ENCODE results near the gene NOG. TPM values are rescaled to one million over a fixed set of nuclear protein-coding genes. Genes with fewer than 3 reads are reported as not detected.

Gene NOG
- total RNA-seq, 2 experiments from 2014 or later, result 23.5 to 25.8 TPM

GRCh38 chr17:56602292-56603130 is 9.0 kb downstream of the NOG start:
- POLR2A ChIA-PET, result interaction anchor here (0.9 to 1.4 kb wide), 2 partner anchors 9 to 38 kb away, joined by 3 to 6 read pairs; partner anchors contain the start of gene NOG
- ATAC-seq (peak; percentile 35), DNase-seq (peak; percentile 27)
- H3K27ac Mint-ChIP-seq, result peak overlapping the region; percentile 85
- peaks cover 68% of the 10 kb centered on the region for H3K4me1 Mint-ChIP-seq (ENCODE audit: low read depth)
- CTCF ChIA-PET, result interaction anchor here (0.7 to 3.4 kb wide), 9 partner anchors 9 to 217 kb away, joined by 3 to 17 read pairs (median 3); partner anchors contain the start of gene NOG
- H3K36me3 Mint-ChIP-seq (ENCODE audit: low read depth), result no peaks in the 10 kb centered on the region
- no peaks in the 10 kb centered on the region for H3K9me3 Mint-ChIP-seq
- H3K27me3 Mint-ChIP-seq, result peaks cover 3% of the 10 kb centered on the region
- intact Hi-C loops (cut with micrococcal nuclease), result no loop called here
- no peak for TF ChIP-seq CTCF (IDR thresholded peaks at IDR 0.05)
- peak overlapping the region; percentile 24 for H3K4me3 Mint-ChIP-seq

- Mint-ChIP-seq H3K4me3 (no peak overlapping the region), H3K27me3 (no peaks in the 10 kb centered on the region), H3K36me3 (ENCODE audit: low read depth) (no peaks in the 10 kb centered on the region), H3K9me3 (no peaks in the 10 kb centered on the region), H3K4me1 (ENCODE audit: low read depth) (peaks cover 57% of the 10 kb centered on the region), H3K27ac (peak overlapping the region; percentile 39)
- DNase-seq, result no peak
- ChIA-PET POLR2A (no interaction called here), CTCF (interaction anchor here (1.0 to 3.4 kb wide), 6 partner anchors 10 to 216 kb away, joined by 3 to 17 read pairs (median 6); partner anchors contain the start of gene NOG)
- no peak for TF ChIP-seq CTCF (IDR thresholded peaks at IDR 0.05)
- intact Hi-C loops (cut with micrococcal nuclease), result no loop called here
- ATAC-seq, result no peak
Observed at GRCh38 chr17:56603486-56604238, 10.2 kb downstream of the NOG start.

DNA sequence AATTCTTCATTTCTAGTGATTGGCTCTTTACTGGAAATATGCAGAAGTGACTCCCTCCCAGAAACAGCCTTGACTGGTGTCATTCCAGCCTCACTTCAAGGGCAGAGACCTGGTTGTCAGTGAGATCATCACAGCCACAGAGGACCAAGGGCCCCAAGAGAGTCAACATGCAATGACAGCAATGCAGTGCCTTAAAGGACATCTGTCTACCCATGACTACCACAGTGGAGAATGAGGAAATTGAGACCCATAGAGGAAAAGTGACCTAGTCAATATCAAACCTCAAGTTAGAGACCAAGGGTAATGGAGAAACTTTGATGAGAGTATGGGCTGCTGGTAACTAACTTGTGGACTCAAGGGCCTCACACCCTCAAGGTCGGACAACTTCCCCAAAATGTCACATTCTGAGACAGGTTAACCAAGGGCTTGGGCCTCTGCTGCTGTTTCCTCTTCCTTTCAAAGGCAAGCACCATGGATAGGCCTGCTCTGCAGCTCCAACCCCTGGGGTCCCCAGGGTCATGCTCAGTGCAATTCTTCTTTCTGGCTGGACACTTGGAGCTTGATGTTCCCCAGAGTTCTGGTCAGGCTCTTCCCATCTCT is 11.3 kb downstream of the NOG start:
- CTCF ChIA-PET, result interaction anchor here (1.4 kb wide), 1 partner anchor 11 kb away, joined by 11 read pairs; the partner anchor contains the start of gene NOG
- no peaks in the 10 kb centered on the region for H3K36me3 Mint-ChIP-seq (ENCODE audit: low read depth)
- H3K4me1 Mint-ChIP-seq (ENCODE audit: low read depth), result peaks cover 48% of the 10 kb centered on the region
- POLR2A ChIA-PET, result no interaction called here
- intact Hi-C loops (cut with micrococcal nuclease), result no loop called here
- no peak overlapping the region for H3K4me3 Mint-ChIP-seq
- H3K27me3 Mint-ChIP-seq, result no peaks in the 10 kb centered on the region
- no peak overlapping the region for H3K27ac Mint-ChIP-seq
- no peak for ATAC-seq
- no peak for TF ChIP-seq CTCF (IDR thresholded peaks at IDR 0.05)
- DNase-seq, result no peak
- H3K9me3 Mint-ChIP-seq, result no peaks in the 10 kb centered on the region

GRCh38 chr17:56608944-56609343 is 15.4 kb downstream of the NOG start:
- DNase-seq, result no peak
- no peaks in the 10 kb centered on the region for H3K27me3 Mint-ChIP-seq
- ChIA-PET POLR2A (no interaction called here), CTCF (interaction anchor here (0.9 to 1.6 kb wide), 2 partner anchors 10 to 32 kb away, joined by 3 to 4 read pairs; no protein-coding TSS in a partner anchor)
- no peak for ATAC-seq
- intact Hi-C loops (cut with micrococcal nuclease), result no loop called here
- no peaks in the 10 kb centered on the region for H3K9me3 Mint-ChIP-seq
- H3K27ac Mint-ChIP-seq, result no peak overlapping the region
- H3K4me1 Mint-ChIP-seq (ENCODE audit: low read depth), result peaks cover 15% of the 10 kb centered on the region
- no peak for TF ChIP-seq CTCF (IDR thresholded peaks at IDR 0.05)
- no peak overlapping the region for H3K4me3 Mint-ChIP-seq
- no peaks in the 10 kb centered on the region for H3K36me3 Mint-ChIP-seq (ENCODE audit: low read depth)

All from activated CD8-positive, alpha-beta T cell treated with anti-CD3 and anti-CD28 coated beads for 36 hours (primary cell).